Cardiac fibroblast (primary cell): ENCODE results near the gene KLK3.
"Not testable (repeated sequence)": the region's sequence is repeated elsewhere in the genome, so short reads cannot be mapped to it uniquely, and the experiment has no call there.

Source experiments
- DNase-seq, 2 donors: peaks; one replicate each; pipeline versions ENCODE4 v3.0.0 to v3.0.0-alpha.2; 2010; ENCODE audit warnings: low read depth in 2 of 2
- H3K4me3 ChIP-seq, 2 donors: replicated peaks in 1 of 2; 1 replicate in 1 of 2; 2 replicates in 1 of 2; pipeline ENCODE4 v1.5.1; 2011; ENCODE audit warnings: low read depth in 2 of 2, low read length in 2 of 2, mild to moderate bottlenecking in 2 of 2, moderate library complexity in 1 of 2
- CTCF ChIP-seq: IDR thresholded peaks from one replicate; pipeline ENCODE4 v1.5.1; 2011; ENCODE audit warnings: low read depth, mild to moderate bottlenecking, low read length, inconsistent platforms

Gene KLK3

GRCh38 chr19:50890422-50891252 lies 35.9 kb downstream of the KLK3 start:
- TF ChIP-seq CTCF = no peak
- no peak overlapping the region for H3K4me3 ChIP-seq
- DNase-seq = peak in 1 of 2 donors; percentile 41

GRCh38 chr19:50891253-50891625 lies 36.5 kb downstream of the KLK3 start:
- DNase-seq = no peak
- no peak overlapping the region for H3K4me3 ChIP-seq
- no peak for TF ChIP-seq CTCF

- TF ChIP-seq CTCF = no peak
- DNase-seq = no peak
- H3K4me3 ChIP-seq = no peak overlapping the region
These were observed 38.5 kb downstream of the KLK3 start for GRCh38 chr19:50893047-50893736.

GRCh38 chr19:50894478-50895356 lies 40.0 kb downstream of the KLK3 start:
- H3K4me3 ChIP-seq = no peak overlapping the region
- no peak for TF ChIP-seq CTCF
- DNase-seq = no peak

GRCh38 chr19:50896089-50896590 lies 41.4 kb downstream of the KLK3 start:
- not testable (repeated sequence) for DNase-seq, H3K4me3 ChIP-seq

- peak; percentile 14 to 58 for DNase-seq
- no peak for TF ChIP-seq CTCF
These were observed 42.0 kb downstream of the KLK3 start for GRCh38 chr19:50896591-50897190.

More at GRCh38 chr19:50896591-50897190, 42.0 kb downstream of the KLK3 start:
- no peak overlapping the region for H3K4me3 ChIP-seq
